HEK293 (cell line): ENCODE measurements around the gene VPS51.

Experiments used
- CTCF ChIA-PET: fragments of 350-600 bp; formaldehyde crosslinking; extraction: SDS; loops from one replicate; lab custom pipeline; 2021; ENCODE audit warnings: antibody characterized with exemption; lab: Yijun Ruan, JAX
- POLR2A ChIA-PET: fragments of 300-600 bp; formaldehyde crosslinking; extraction: SDS; loops from one replicate; lab custom pipeline; 2020; ENCODE audit warnings: antibody characterized with exemption, inconsistent platforms; lab: Yijun Ruan, JAX
- H3K27ac ChIP-seq: fragments of 200-500 bp; sonication (Bioruptor generic); 2 replicates; pipeline ENCODE4 v1.5.1; 2014; ENCODE audit warnings: low read depth, low read length, control low read depth, inconsistent platforms; ENCODE audit errors: extremely low read depth
- H3K36me3 ChIP-seq, 2 experiments: fragments of 200-500 bp in 1 of 2; sonication (Bioruptor generic) in 1 of 2; 1 replicate in 1 of 2; 2 replicates in 1 of 2; pipeline ENCODE4 v1.5.1; 2014 to 2017; ENCODE audit warnings: inconsistent platforms in 2 of 2, low read length in 2 of 2; ENCODE audit not compliant: control insufficient read depth in 2 of 2, insufficient read depth in 1 of 2
- H3K4me1 ChIP-seq: fragments of 200-500 bp; sonication (Bioruptor generic); 2 replicates; pipeline ENCODE4 v1.5.1; 2014; ENCODE audit warnings: mild to moderate bottlenecking, low read length, inconsistent platforms; ENCODE audit not compliant: control insufficient read depth, insufficient read depth
- H3K4me3 ChIP-seq: 2 replicates; pipeline ENCODE4 v1.5.1; 2011; ENCODE audit warnings: low read depth, mild to moderate bottlenecking, control low read depth, low read length, moderate library complexity
- H3K9me3 ChIP-seq: fragments of 200-500 bp; sonication (Bioruptor generic); 2 replicates; pipeline ENCODE4 v1.5.1; 2014; ENCODE audit warnings: low read depth, low read length, inconsistent platforms; ENCODE audit not compliant: control insufficient read depth, insufficient read depth
- GFI1B ChIP-seq: fragments of 450-650 bp; formaldehyde crosslinking; IDR thresholded peaks from 2 replicates; pipeline ENCODE4 v1.5.1; 2016; ENCODE audit warnings: missing biosample characterization, missing genetic modification characterization
- GLI2 ChIP-seq: fragments of 450-650 bp; formaldehyde crosslinking; IDR thresholded peaks from 2 replicates; pipeline ENCODE4; 2017; ENCODE audit warnings: missing biosample characterization, missing genetic modification characterization, low read depth, borderline replicate concordance
- RBAK ChIP-seq: fragments of 450-650 bp; formaldehyde crosslinking; IDR thresholded peaks from 2 replicates; pipeline ENCODE4 v1.5.1; 2016; ENCODE audit warnings: missing biosample characterization, missing genetic modification characterization
- SETDB1 ChIP-seq: IDR thresholded peaks from one replicate; pipeline ENCODE4 v1.6.1; 2017; ENCODE audit warnings: mild to moderate bottlenecking, low read length, moderate library complexity, mixed read lengths; ENCODE audit not compliant: insufficient read length
- WT1 ChIP-seq: fragments of 450-650 bp; formaldehyde crosslinking; IDR thresholded peaks from 2 replicates; pipeline ENCODE4 v1.5.1; 2016; ENCODE audit warnings: missing biosample characterization, missing genetic modification characterization
- ZBTB44 ChIP-seq: fragments of 450-650 bp; IDR thresholded peaks from 2 replicates; pipeline ENCODE4 v1.5.1; 2018; ENCODE audit warnings: missing biosample characterization, mild to moderate bottlenecking, missing genetic modification characterization
- ZBTB7A ChIP-seq: fragments of 450-650 bp; formaldehyde crosslinking; IDR thresholded peaks from 2 replicates; pipeline ENCODE4 v1.5.1; 2016; ENCODE audit warnings: low read depth, missing biosample characterization, missing genetic modification characterization
- ZFP41 ChIP-seq: fragments of 450-650 bp; formaldehyde crosslinking; IDR thresholded peaks from 2 replicates; pipeline ENCODE4 v1.5.1; 2016; ENCODE audit warnings: missing biosample characterization, missing genetic modification characterization, borderline replicate concordance
- ZFP69B ChIP-seq: fragments of 450-650 bp; formaldehyde crosslinking; IDR thresholded peaks from 2 replicates; pipeline ENCODE4 v1.5.1; 2016; ENCODE audit warnings: missing biosample characterization, missing genetic modification characterization
- ZIC2 ChIP-seq: fragments of 450-650 bp; formaldehyde crosslinking; IDR thresholded peaks from 2 replicates; pipeline ENCODE4 v1.5.1; 2016; ENCODE audit warnings: missing biosample characterization, missing genetic modification characterization
- ZNF19 ChIP-seq: fragments of 450-650 bp; formaldehyde crosslinking; IDR thresholded peaks from 2 replicates; pipeline ENCODE4; 2016; ENCODE audit warnings: missing biosample characterization, missing genetic modification characterization, low read depth
- ZNF239 ChIP-seq: fragments of 450-650 bp; formaldehyde crosslinking; IDR thresholded peaks from 2 replicates; pipeline ENCODE4 v1.5.1; 2016; ENCODE audit warnings: missing biosample characterization, missing genetic modification characterization
- ZNF274 ChIP-seq, 2 experiments: fragments of 200-500 bp in 1 of 2; fragments of 450-650 bp in 1 of 2; sonication (Bioruptor generic) in 1 of 2; formaldehyde crosslinking in 1 of 2; IDR thresholded peaks; 2 replicates each; pipeline versions ENCODE4 v1.5.1 to v1.6.1; 2014 to 2016; ENCODE audit warnings: borderline replicate concordance in 1 of 2, inconsistent platforms in 1 of 2, low read length in 1 of 2, missing biosample characterization in 1 of 2, missing genetic modification characterization in 1 of 2
- ZNF324 ChIP-seq: fragments of 450-650 bp; formaldehyde crosslinking; IDR thresholded peaks from 2 replicates; pipeline ENCODE4 v1.5.1; 2016; ENCODE audit warnings: missing biosample characterization, missing genetic modification characterization
- ZNF354C ChIP-seq: fragments of 450-650 bp; formaldehyde crosslinking; IDR thresholded peaks from 2 replicates; pipeline ENCODE4 v1.5.1; 2016; ENCODE audit warnings: missing biosample characterization, missing genetic modification characterization, low read depth, borderline replicate concordance
- ZNF366 ChIP-seq: fragments of 450-650 bp; formaldehyde crosslinking; conservative IDR thresholded peaks from 2 replicates; pipeline ENCODE4 v1.5.1; 2016; ENCODE audit warnings: missing biosample characterization, missing genetic modification characterization
- ZNF391 ChIP-seq: fragments of 450-650 bp; formaldehyde crosslinking; IDR thresholded peaks from 2 replicates; pipeline ENCODE4 v1.5.1; 2016; ENCODE audit warnings: low read depth, missing biosample characterization, missing genetic modification characterization, borderline replicate concordance
- ZNF398 ChIP-seq: fragments of 450-650 bp; formaldehyde crosslinking; IDR thresholded peaks from 2 replicates; pipeline ENCODE4 v1.5.1; 2017; ENCODE audit warnings: missing biosample characterization, missing genetic modification characterization
- ZNF501 ChIP-seq: fragments of 450-650 bp; formaldehyde crosslinking; IDR thresholded peaks from 2 replicates; pipeline ENCODE4 v1.5.1; 2016; ENCODE audit warnings: missing biosample characterization, missing genetic modification characterization
- ZNF596 ChIP-seq: fragments of 450-650 bp; IDR thresholded peaks from 2 replicates; pipeline ENCODE4 v1.5.0; 2018; ENCODE audit warnings: missing biosample characterization, mild to moderate bottlenecking, missing genetic modification characterization, moderate library complexity
- ZNF623 ChIP-seq: fragments of 450-650 bp; formaldehyde crosslinking; IDR thresholded peaks from 2 replicates; pipeline ENCODE4 v1.5.1; 2016; ENCODE audit warnings: missing biosample characterization, missing genetic modification characterization
- ZNF670 ChIP-seq: fragments of 450-650 bp; formaldehyde crosslinking; IDR thresholded peaks from 2 replicates; pipeline ENCODE4 v1.5.1; 2016; ENCODE audit warnings: missing biosample characterization, missing genetic modification characterization, low read depth
- ZNF76 ChIP-seq: fragments of 450-650 bp; formaldehyde crosslinking; IDR thresholded peaks from 2 replicates; pipeline ENCODE4; 2016; ENCODE audit warnings: low read depth, missing biosample characterization, missing genetic modification characterization, borderline replicate concordance
- ZNF776 ChIP-seq: fragments of 450-650 bp; formaldehyde crosslinking; IDR thresholded peaks from 2 replicates; pipeline ENCODE4 v1.5.0; 2017; ENCODE audit warnings: missing biosample characterization, missing genetic modification characterization, borderline replicate concordance
- ZNF792 ChIP-seq: fragments of 450-650 bp; formaldehyde crosslinking; IDR thresholded peaks from 2 replicates; pipeline ENCODE4 v1.5.1; 2016; ENCODE audit warnings: missing biosample characterization, missing genetic modification characterization
- ZSCAN16 ChIP-seq: fragments of 450-650 bp; formaldehyde crosslinking; IDR thresholded peaks from 2 replicates; pipeline ENCODE4 v1.5.1; 2016; ENCODE audit warnings: missing biosample characterization, missing genetic modification characterization
- TF ChIP-seq, protein P1 (sequence below): fragments of 450-650 bp; formaldehyde crosslinking; IDR thresholded peaks from 2 replicates; pipeline ENCODE4 v1.5.1; 2016; ENCODE audit warnings: missing biosample characterization, missing genetic modification characterization
- TF ChIP-seq, protein P2 (sequence below): fragments of 450-650 bp; formaldehyde crosslinking; IDR thresholded peaks from 2 replicates; pipeline ENCODE4 v1.5.1; 2016; ENCODE audit warnings: missing biosample characterization, missing genetic modification characterization

VPS51 gene

DNA sequence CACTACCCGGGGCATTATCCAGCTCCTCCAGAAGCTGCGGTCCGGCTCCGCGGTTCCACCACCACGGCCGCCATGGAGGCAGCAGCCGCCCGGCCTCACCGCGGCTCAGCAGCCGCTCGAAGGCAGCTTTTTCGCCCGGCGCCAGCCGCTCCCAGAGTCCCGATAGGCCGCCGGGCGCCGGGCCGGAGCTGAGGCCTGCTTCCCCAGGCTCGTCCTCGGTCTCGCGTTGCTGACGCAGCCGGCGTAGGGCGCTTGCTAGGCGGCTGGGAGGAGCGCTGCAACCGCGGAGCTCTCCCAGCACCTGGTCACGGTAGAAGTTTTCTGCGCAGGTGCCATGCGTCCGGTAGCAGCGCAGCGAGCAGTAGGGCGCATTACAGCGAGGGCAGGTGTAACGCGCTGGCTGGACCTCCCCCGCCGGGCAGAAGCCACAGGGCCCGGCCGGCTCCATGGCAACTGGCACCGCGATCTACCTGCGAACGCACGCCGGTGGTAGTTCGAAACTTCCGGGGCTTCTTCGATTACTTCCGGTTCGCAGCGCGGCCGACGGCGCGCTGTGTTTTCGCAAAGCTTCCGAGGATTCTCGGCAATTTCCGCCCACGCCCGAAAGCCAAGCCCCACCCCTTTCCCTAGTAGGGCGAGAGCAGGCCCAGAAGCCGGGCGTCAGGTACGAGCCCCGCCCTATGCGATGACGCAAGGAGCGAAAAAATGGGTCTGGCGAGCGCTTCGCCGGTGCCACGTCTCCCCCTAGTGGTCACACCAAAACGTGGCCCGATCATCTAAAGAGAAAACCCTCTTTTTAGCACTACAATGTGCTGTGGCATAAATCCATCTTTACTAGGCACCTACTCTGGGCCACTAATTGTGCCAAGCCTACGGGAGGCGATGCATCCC lies 21.4 kb downstream of the VPS51 start, which contains the start of gene ZNHIT2:
Gene ZNHIT2, minus strand, starts transcription at position 496 of the 891 bp plus-strand sequence. Its CDS starts 48 bp downstream, at position 448.
- CTCF ChIA-PET: interaction anchor here (0.6 to 2.9 kb wide), 18 partner anchors 10 to 767 kb away, joined by 3 to 11 read pairs (median 4); partner anchors contain the start of genes CAPN1 and SYVN1
- peaks cover 6% of the 10 kb centered on the region for H3K4me1 ChIP-seq
- POLR2A ChIA-PET: interaction anchor here (0.7 to 1.8 kb wide), 9 partner anchors 11 to 339 kb away, joined by 3 to 8 read pairs (median 4); partner anchors contain the start of genes BATF2, CAPN1, SF1 and VPS51
- H3K4me3 ChIP-seq: peak within 1 kb of the TSS; percentile 67
- H3K27ac ChIP-seq: peak within 1 kb of the TSS; percentile 78
- peaks cover 3 to 62% of the 10 kb centered on the region in 2 experiments; a peak in 2 of 3 replicates for H3K36me3 ChIP-seq
- H3K9me3 ChIP-seq: no peaks in the 10 kb centered on the region
- TF ChIP-seq ZBTB7A (tag by site-specific recombination): peak; percentile 57; the same call in 1 of the 2 replicates
- TF ChIP-seq RBAK (tag by site-specific recombination): no peak
- no peak for TF ChIP-seq ZFP41 (tag by site-specific recombination)
- TF ChIP-seq ZNF366: no peak
- no peak for TF ChIP-seq ZNF398
- TF ChIP-seq ZSCAN16 (tag by site-specific recombination): 0 out of 2 replicates have a peak, but pooled peaks have one; percentile 36
- TF ChIP-seq ZNF274 (IDR thresholded peaks at IDR 0.05; ENCODE audit: low read length): no peak
- TF ChIP-seq ZNF274 (tag by site-specific recombination; IDR thresholded peaks at IDR 0.05; ENCODE audit: borderline replicate concordance): no peak
- no peak for TF ChIP-seq ZNF776 (tag by site-specific recombination)
- TF ChIP-seq ZFP69B: no peak
- TF ChIP-seq ZIC2 (tag by site-specific recombination): peak; percentile 66
- TF ChIP-seq, protein P1, sequence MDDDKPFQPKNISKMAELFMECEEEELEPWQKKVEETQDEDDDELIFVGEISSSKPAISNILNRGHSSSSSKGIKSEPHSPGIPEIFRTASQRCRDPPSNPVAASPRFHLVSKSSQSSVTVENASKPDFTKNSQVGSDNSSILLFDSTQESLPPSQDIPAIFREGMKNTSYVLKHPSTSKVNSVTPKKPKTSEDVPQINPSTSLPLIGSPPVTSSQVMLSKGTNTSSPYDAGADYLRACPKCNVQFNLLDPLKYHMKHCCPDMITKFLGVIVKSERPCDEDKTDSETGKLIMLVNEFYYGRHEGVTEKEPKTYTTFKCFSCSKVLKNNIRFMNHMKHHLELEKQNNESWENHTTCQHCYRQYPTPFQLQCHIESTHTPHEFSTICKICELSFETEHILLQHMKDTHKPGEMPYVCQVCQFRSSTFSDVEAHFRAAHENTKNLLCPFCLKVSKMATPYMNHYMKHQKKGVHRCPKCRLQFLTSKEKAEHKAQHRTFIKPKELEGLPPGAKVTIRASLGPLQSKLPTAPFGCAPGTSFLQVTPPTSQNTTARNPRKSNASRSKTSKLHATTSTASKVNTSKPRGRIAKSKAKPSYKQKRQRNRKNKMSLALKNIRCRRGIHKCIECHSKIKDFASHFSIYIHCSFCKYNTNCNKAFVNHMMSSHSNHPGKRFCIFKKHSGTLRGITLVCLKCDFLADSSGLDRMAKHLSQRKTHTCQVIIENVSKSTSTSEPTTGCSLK (tag by site-specific recombination): no peak
- no peak for TF ChIP-seq GLI2 (tag by site-specific recombination)
- TF ChIP-seq ZNF623 (tag by site-specific recombination): 0 out of 2 replicates have a peak, but pooled peaks have one; percentile 6
- TF ChIP-seq, protein P2, sequence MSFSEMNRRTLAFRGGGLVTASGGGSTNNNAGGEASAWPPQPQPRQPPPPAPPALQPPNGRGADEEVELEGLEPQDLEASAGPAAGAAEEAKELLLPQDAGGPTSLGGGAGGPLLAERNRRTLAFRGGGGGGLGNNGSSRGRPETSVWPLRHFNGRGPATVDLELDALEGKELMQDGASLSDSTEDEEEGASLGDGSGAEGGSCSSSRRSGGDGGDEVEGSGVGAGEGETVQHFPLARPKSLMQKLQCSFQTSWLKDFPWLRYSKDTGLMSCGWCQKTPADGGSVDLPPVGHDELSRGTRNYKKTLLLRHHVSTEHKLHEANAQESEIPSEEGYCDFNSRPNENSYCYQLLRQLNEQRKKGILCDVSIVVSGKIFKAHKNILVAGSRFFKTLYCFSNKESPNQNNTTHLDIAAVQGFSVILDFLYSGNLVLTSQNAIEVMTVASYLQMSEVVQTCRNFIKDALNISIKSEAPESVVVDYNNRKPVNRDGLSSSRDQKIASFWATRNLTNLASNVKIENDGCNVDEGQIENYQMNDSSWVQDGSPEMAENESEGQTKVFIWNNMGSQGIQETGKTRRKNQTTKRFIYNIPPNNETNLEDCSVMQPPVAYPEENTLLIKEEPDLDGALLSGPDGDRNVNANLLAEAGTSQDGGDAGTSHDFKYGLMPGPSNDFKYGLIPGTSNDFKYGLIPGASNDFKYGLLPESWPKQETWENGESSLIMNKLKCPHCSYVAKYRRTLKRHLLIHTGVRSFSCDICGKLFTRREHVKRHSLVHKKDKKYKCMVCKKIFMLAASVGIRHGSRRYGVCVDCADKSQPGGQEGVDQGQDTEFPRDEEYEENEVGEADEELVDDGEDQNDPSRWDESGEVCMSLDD (tag by site-specific recombination): no peak
- no peak for TF ChIP-seq ZNF19 (tag by site-specific recombination)
- TF ChIP-seq ZNF354C (tag by site-specific recombination): no peak
- TF ChIP-seq GFI1B (tag by site-specific recombination): no peak
- no peak for TF ChIP-seq ZBTB44 (tag by site-specific recombination)
- peak; percentile 66; the same call in 1 of the 2 replicates for TF ChIP-seq ZNF324 (tag by site-specific recombination)
- no peak for TF ChIP-seq ZNF670 (tag by site-specific recombination)
- no peak for TF ChIP-seq ZNF239 (tag by site-specific recombination)
- no peak for TF ChIP-seq ZNF596 (tag by site-specific recombination)
- TF ChIP-seq ZNF391: peak; percentile 87
- no peak for TF ChIP-seq WT1 (tag by site-specific recombination)
- no peak for TF ChIP-seq SETDB1
- peak; percentile 70 for TF ChIP-seq ZNF501
- TF ChIP-seq ZNF76 (tag by site-specific recombination): peak; percentile 59; the same call in 1 of the 2 replicates
- TF ChIP-seq ZNF792: no peak
